ENCODE data around the gene SLC26A1. TPM values are rescaled to one million over a fixed set of nuclear protein-coding genes. Genes with fewer than 3 reads are reported as not detected.

The SLC26A1 gene
- polyA plus RNA-seq, 1 donor (not counting 4 experiments of a cell fraction or from before 2014, with no cell fraction given): not detected

- no peaks in the 10 kb centered on the region for H3K36me3 ChIP-seq (ENCODE audit: control insufficient read depth in 2 of 2, extremely low read depth in 1 of 2, insufficient read depth in 2 of 2, low read length in 2 of 2)
- no peak for FAIRE-seq
- no peaks in the 10 kb centered on the region for H4K20me1 ChIP-seq (ENCODE audit: control insufficient read depth, extremely low read depth, insufficient read depth, low read length)
- TF ChIP-seq CTCF (optimal IDR thresholded peaks at IDR 0.05 in 1 of 3, IDR thresholded peaks at IDR 0.05 in 1 of 3, conservative IDR thresholded peaks at IDR 0.05 in 1 of 3; ENCODE audit: extremely low read depth in 1 of 3, insufficient read depth in 2 of 3, low read length in 3 of 3) (no peak), EZH2 (IDR thresholded peaks at IDR 0.05; ENCODE audit: low read length) (no peak)
- H3K9me1 ChIP-seq (ENCODE audit: control insufficient read depth, extremely low read depth, insufficient read depth, low read length): no peaks in the 10 kb centered on the region
- no peak overlapping the region for H2AFZ ChIP-seq (ENCODE audit: control insufficient read depth, low read length)
- DNase-seq (ENCODE audit: low read depth, low spot score): no peak
- dilution Hi-C loops (cut with MboI; ENCODE audit: extremely low pct_ligation_motif_present, low sequenced_read_pairs): no loop called here
- H3K27me3 ChIP-seq (ENCODE audit: control insufficient read depth, extremely low read depth, insufficient read depth, low read length): peaks cover 45% of the 10 kb centered on the region
- H3K27ac ChIP-seq (ENCODE audit: control insufficient read depth, insufficient read depth, low read length): no peak overlapping the region
- no peaks in the 10 kb centered on the region for H3K4me1 ChIP-seq (ENCODE audit: control insufficient read depth, extremely low read depth, insufficient read depth, low read length)
- H3K4me2 ChIP-seq (ENCODE audit: control insufficient read depth, extremely low read depth, insufficient read depth, low read depth, low read length): no peak overlapping the region
- H3K4me3 ChIP-seq (ENCODE audit: control insufficient read depth in 2 of 3, extremely low read depth in 1 of 3, insufficient read depth in 2 of 3, low read depth in 1 of 3, low read length in 3 of 3): no peak overlapping the region
- H3K9me3 ChIP-seq (ENCODE audit: control insufficient read depth, low read depth, low read length): no peaks in the 10 kb centered on the region
- H3K79me2 ChIP-seq (ENCODE audit: control insufficient read depth, insufficient read depth, low read length): no peaks in the 10 kb centered on the region
- no peak overlapping the region for H3K9ac ChIP-seq (ENCODE audit: control insufficient read depth, extremely low read depth, insufficient read depth, low read length)
Observed at GRCh38 chr4:1033840-1034551, 40.8 kb upstream of the SLC26A1 start.

- Histone ChIP-seq H3K9me3 (ENCODE audit: control insufficient read depth, low read depth, low read length) (no peaks in the 10 kb centered on the region), H4K20me1 (ENCODE audit: control insufficient read depth, extremely low read depth, insufficient read depth, low read length) (no peaks in the 10 kb centered on the region), H3K4me2 (ENCODE audit: control insufficient read depth, extremely low read depth, insufficient read depth, low read depth, low read length) (no peak overlapping the region), H3K4me3 (ENCODE audit: control insufficient read depth in 2 of 3, extremely low read depth in 1 of 3, insufficient read depth in 2 of 3, low read depth in 1 of 3, low read length in 3 of 3) (no peak overlapping the region), H2AFZ (ENCODE audit: control insufficient read depth, low read length) (no peak overlapping the region), H3K27me3 (ENCODE audit: control insufficient read depth, extremely low read depth, insufficient read depth, low read length) (peaks cover 45% of the 10 kb centered on the region), H3K9me1 (ENCODE audit: control insufficient read depth, extremely low read depth, insufficient read depth, low read length) (no peaks in the 10 kb centered on the region), H3K9ac (ENCODE audit: control insufficient read depth, extremely low read depth, insufficient read depth, low read length) (no peak overlapping the region), H3K4me1 (ENCODE audit: control insufficient read depth, extremely low read depth, insufficient read depth, low read length) (no peaks in the 10 kb centered on the region), H3K27ac (ENCODE audit: control insufficient read depth, insufficient read depth, low read length) (no peak overlapping the region), H3K79me2 (ENCODE audit: control insufficient read depth, insufficient read depth, low read length) (no peaks in the 10 kb centered on the region), H3K36me3 (ENCODE audit: control insufficient read depth in 2 of 2, extremely low read depth in 1 of 2, insufficient read depth in 2 of 2, low read length in 2 of 2) (no peaks in the 10 kb centered on the region)
- FAIRE-seq (no peak), DNase-seq (ENCODE audit: low read depth, low spot score) (no peak)
- TF ChIP-seq EZH2 (IDR thresholded peaks at IDR 0.05; ENCODE audit: low read length) (no peak), CTCF (optimal IDR thresholded peaks at IDR 0.05 in 1 of 3, IDR thresholded peaks at IDR 0.05 in 1 of 3, conservative IDR thresholded peaks at IDR 0.05 in 1 of 3; ENCODE audit: extremely low read depth in 1 of 3, insufficient read depth in 2 of 3, low read length in 3 of 3) (no peak)
- dilution Hi-C loops (cut with MboI; ENCODE audit: extremely low pct_ligation_motif_present, low sequenced_read_pairs): no loop called here
Observed at GRCh38 chr4:1032861-1033260, 39.7 kb upstream of the SLC26A1 start.
